Uterus (tissue), 2 donors: Measurements from ENCODE around the gene AUTS2.

ENCODE experiments used
- POLR2A ChIP-seq, 2 donors: fragments of 450-650 bp; IDR thresholded peaks; one replicate each; pipeline ENCODE4 v1.6.1; 2016; ENCODE audit warnings: antibody characterized with exemption in 2 of 2, mild to moderate bottlenecking in 1 of 2, moderate library complexity in 1 of 2
- TF ChIP-seq, protein P1 (sequence below), 4 experiments: fragments of 200-600 bp in 2 of 4; fragments of 450-650 bp in 2 of 4; sonication (generic) in 2 of 4; IDR thresholded peaks; one replicate each; pipeline ENCODE4 v1.5.1; 2016 to 2019; ENCODE audit warnings: antibody characterized with exemption in 4 of 4, mild to moderate bottlenecking in 2 of 4, moderate library complexity in 1 of 4

DNA sequence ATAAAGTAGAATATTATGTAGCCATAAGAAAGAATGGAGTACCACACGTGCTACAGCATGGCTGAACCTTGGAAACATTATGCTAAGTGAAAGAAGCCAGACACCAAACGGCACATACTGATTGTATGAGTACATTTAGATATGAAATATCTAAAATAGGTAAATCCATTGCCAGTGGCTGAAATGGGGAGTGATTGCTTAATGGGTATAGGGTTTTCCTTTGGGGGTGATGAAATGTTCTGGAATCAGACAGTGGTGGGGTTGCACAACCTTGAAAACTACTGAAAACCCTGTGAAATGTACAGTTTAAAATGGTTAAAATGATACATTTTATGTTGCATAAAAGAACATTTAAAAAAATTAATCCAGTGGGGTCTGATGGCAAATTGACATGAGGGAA, 667.9 kb downstream of the AUTS2 start:
- TF ChIP-seq, protein P1, sequence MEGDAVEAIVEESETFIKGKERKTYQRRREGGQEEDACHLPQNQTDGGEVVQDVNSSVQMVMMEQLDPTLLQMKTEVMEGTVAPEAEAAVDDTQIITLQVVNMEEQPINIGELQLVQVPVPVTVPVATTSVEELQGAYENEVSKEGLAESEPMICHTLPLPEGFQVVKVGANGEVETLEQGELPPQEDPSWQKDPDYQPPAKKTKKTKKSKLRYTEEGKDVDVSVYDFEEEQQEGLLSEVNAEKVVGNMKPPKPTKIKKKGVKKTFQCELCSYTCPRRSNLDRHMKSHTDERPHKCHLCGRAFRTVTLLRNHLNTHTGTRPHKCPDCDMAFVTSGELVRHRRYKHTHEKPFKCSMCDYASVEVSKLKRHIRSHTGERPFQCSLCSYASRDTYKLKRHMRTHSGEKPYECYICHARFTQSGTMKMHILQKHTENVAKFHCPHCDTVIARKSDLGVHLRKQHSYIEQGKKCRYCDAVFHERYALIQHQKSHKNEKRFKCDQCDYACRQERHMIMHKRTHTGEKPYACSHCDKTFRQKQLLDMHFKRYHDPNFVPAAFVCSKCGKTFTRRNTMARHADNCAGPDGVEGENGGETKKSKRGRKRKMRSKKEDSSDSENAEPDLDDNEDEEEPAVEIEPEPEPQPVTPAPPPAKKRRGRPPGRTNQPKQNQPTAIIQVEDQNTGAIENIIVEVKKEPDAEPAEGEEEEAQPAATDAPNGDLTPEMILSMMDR (IDR thresholded peaks at IDR 0.05): no peak
- no peak for TF ChIP-seq POLR2A (IDR thresholded peaks at IDR 0.05)
